Activated T-cell treated with anti-CD3 and anti-CD28 coated beads, Interleukin-2, amount 50 U/mL, for 48 hours (primary cell): ENCODE data around the gene GALNT15.
A peak's percentile ranks its signal among the peaks of the same experiment; 100 is the strongest.

Source experiments
- DNase-seq, 2 experiments: peaks; one replicate each; pipeline ENCODE4 v3.0.0-alpha.2; 2020

Gene GALNT15

DNA sequence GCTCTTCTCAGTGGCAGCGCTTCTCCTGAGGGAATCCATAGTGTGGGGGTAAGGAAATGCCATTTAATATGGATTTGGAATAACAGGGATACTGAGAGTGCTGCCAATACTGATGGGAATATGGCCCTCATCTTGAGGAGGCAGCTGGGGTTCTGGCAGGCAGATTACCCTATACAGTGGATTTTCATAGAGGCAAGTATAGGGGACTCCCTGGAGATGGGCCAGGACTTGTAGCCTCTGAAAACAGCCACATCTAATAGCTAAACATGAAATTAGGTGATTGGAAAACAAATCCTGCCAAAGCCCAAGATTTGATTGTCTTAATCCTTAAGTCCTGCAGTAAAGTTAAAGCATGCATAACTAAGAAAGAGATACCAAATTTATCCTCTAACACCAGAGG, 59.3 kb downstream of the GALNT15 start:
- no peak for DNase-seq

DNA sequence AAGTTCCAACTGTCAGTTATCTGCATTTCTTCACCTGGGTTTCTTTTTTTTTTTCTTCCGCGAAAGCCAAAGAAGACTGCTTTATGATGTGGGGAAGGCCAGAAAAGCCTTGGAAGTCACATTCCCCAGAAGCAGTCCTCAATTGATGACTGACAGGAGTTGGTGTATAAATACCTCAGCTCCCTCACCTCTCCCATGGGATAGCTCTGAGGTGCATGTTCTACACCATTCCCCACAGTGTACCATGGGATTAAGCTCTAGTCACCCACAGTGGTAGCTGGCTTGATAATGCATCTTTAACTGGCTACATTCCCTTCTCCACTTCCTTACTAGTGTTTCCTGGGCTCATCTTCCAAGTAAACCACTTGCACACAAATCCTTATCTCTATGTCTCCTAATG, 59.8 kb downstream of the GALNT15 start:
- no peak for DNase-seq

DNA sequence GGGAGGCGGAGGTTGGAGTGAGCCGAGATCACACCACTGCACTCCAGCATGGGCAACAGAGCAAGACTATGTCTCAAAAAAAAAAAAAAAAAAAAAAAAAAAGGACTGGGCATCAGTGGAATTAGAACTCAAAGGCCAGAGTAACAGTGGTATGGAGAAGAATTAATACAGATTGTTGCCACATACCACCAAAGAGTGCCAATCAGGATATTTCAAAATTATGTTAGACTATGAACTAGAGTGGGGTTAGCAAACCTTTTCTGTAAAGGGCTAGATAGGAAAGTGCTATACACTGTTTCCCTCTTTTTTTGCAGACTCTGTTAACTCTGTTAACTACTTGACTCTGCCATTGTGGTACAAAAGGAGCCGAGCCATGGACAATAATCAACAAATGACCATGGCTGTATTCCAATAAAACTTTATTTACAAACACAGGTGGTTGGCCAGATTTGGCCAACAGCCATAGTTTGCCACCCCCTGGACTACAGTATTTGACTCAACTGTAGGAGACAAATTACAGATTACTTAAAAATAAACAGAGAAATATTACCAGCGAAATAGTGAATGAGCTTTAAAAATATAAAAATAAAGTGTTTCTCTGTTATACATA, 61.7 kb downstream of the GALNT15 start:
- DNase-seq: no peak

DNA sequence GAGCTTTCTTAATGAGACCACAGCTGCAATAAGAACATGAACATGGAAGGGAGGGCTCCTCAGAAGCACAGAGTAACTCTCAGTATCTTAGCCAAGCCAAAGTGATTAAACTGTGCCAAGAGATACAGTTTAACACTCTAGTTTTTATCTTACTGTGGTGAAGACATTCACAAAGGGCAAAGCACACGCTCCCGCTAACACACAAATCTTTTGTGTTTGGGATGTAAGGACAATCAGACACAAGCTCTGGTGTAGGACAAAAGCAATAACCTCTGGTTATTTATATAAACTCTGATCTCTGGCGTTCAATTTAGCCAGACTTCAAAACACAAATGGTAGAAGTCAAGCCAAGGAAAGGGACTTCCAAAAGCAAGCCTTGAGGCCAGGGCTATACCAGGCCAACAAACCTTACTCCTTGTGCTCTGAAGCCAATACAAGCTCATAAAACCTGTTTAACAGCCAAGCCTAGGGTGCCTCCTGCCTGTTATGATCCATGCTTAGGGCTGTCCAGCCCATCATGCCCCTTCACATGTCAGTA, 62.4 kb downstream of the GALNT15 start:
- DNase-seq: no peak

DNA sequence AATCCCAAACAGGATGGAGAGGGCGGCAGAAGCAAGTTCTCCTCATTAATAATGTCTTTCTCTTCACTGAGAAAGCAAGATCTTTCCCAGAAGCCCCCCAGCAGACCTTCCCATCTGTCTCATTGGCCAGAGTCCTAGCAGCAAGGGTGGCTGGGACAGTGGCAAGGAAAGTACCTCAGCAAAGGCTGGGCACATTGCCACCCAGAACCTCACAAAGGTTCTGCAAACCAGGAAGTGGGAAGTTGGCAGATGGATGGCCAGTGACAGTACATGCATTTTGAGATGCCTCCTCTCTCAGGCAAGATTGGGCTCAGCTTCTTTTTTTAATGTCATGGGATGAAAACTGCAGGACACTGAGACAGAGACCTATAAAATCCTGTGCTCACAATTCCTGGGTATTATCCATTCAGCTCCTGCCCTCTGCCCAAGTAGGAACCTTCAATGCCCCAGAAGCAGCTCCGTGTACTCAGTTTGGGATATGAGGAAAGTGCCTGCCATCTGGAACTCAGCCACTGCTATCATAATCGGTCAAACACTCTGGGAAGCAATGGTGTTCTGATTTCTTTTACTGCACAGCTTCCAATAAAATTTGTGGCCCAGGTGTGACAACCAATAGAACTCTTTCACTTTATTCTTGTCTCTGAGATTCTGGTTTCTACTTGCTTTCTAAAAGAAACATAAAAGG, 64.7 kb downstream of the GALNT15 start:
- no peak for DNase-seq

DNA sequence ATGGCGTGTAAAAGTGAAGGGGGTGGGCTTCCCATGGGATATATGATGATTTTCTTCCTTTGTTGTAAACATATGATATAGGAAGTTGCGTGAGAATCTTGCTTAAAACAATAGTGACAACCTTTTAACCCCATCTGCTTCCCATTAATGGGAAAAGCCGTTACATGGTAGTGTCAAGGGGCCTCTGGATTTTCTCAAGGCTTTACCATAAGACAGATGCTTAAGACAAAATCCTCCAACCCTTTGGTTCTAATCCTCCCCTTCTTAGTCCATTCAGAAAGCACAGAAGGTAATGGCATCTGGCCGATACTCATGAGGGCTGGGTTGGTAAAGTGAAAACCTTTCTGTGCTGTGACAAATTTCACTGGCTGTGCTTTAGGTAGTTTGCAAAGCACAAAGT, 65.3 kb downstream of the GALNT15 start:
- DNase-seq: no peak

DNA sequence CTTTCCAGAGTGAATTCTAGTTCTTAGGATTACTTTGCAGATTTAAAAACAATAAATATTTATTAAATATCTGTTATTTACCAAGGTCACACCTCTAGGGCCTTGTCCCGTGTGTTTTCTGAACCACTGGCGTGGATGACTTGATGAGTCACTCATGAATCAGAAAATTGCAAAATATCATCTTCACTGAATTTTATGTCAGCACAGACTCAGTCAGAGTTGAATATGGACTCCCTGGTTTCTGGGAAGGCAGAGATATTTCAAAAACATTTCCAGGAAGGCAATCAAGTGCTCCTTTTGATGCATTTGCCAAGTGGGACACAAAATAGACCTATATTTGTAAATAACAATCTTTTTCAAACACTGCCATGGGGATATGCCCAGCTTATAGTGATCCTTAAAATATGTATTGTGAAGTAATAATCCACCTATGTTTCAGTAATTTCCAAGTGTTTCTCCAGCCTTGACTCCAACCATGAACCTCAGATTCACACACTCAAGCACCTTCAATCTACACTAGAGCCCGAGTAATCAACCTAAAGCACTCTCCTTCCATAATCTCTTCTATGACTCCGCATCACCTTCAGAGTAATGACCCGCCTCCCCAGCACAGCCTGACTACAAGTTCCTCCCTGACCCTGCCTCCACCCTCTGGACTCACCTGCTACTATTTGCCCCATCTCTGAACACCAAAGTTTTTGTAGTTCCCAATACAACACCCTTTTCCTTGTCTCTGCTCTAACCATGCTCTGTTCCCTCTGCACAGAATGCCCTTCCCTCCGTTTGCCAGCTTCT, 65.9 kb downstream of the GALNT15 start:
- DNase-seq: no peak

DNA sequence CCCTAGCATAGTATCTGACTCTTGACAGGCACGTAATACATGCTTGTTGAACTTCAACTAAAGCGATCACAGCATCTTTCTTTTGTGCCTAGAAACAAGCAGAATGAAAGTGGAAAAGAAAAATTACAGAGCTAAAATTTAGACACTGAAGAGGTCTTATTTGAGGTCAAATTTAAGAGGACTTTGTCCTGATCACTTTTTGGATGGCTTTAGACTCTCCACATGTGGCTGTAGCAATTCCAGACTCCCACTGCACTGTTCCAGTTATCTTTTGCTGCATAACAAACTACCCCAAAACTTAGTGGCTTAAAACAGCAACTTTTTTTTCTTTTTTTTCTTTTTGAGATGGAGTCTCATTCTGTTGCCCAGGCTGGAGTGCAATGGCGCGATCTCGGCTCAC, 66.7 kb downstream of the GALNT15 start:
- DNase-seq: no peak

DNA sequence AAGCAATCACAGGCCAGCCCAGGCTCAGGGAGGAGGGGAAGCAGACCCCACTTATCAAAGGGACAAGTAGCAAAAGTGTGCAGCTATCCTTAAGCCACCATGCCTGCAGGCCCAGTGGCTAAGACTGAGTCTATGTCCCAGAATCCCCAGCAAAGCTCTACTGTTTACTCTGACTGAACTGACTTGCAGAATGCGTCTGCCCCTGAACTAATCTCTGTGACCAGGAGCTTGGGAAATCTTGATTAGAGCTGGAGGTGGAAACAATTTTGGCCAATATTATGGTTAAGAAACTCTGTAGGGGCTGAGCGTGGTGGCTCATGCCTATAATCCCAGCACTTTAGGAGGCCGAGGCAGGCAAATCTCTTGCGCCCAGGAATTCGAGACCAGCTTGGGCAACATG, 67.7 kb downstream of the GALNT15 start:
- DNase-seq: no peak

DNA sequence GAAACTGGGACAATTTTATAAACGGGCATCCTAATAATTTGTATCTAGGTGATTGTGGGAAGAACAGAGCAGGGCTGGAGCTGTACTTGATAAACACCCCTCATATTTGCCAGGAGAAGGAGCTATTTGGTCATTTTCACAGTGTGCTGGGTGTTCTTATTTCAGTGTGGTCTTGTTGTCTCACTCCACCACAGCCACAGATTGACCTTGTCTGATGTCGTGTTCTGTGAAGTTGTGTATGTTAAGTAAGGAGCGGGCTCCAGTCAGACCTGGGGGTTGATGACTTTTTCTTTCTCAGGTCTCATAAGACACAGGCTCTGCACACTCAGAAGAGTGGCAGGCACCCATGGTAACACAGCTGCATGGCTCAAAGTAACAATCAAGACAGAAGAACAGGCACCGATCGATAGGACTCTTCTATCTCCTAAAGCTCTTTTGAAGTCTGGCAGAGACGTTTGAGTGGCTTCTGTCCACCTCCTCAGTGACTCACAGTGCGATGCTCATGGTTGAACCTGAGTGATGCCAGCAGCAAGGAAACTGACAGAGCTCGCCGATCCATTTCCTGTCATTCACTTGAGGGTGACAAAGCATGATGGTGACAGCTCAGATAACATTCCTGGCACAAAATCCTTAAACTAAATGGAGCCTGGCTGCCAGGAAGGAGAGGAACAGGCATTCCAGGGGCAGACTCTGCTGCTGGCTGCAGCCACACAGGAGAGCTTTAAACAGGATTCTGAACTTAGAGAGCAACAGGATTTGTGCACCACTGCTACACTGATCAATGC, 69.4 kb downstream of the GALNT15 start:
- DNase-seq: no peak

DNA sequence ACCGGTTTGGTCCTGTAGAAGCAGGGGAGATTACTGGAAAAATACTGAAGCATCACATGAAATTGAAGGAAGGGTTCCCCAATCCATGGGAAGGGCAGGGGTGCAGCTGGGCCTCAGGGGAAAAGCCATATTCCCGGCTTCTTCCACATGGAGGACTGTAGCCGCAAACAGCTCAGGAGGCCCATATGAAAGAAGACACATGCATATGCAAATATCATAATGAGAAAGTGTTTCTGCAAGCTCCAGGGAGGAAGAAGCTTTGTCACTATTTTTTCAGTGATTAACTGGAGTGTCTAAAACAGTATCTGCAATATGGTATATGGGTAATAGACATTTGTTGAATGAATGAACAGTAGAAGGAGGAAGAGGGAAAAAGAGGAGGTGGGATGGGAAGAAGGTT, 71.1 kb downstream of the GALNT15 start:
- no peak for DNase-seq

DNA sequence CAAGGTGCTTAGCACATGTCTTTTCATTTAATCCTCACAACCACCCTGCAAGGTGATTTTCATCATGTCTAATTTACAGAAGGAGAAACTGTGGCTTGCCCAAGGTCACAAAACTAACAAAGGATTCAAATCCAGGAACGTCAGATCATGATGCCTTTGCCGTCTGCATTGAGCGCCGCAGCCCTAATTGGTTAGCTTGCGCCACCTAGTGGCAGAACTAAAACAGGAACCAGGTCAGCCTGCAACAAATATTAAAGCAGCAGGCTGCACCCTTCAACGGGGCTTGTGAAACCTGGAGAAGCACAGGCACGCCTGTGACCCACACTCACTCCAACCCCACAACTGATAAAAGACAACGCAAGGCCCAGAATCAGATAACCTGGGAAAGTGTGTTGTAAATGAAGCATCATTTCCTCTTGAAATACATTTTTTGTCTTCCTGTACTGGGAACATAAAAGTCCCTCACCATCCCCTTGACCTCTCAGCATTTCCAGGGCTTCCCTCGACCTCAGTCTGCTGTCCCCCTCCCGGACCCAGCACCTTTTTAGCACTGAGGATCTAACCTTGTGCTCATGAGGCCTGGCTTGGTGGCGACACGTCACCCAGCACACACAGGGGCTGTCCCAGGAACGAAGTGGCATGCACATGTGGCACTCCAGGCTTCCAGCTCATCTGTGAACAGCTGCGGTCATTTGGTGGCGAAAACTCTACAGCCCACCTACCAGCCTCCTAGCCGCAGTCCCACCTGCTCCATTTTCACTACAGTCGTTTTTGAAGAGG, 73.0 kb downstream of the GALNT15 start:
- DNase-seq: peak; percentile 83 to 84

DNA sequence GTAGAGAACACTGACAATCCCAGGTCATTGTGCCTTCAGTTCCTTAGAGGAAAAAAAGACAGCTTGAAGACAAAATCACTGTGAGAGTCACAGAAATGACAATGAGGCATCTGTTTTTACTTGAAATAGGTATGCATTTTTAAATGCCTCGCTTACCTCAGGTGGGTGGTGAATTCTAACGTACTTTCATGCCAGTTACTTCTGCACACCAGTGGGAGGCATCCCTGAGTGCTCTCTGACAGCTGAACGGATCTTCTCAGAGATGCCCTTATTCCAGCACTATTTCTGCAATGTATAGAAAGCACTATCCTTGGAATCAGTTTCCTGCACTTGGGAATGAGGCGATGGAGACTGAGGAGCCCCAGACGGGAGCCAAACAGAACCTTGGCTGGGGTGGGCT, 74.1 kb downstream of the GALNT15 start:
- DNase-seq: no peak

DNA sequence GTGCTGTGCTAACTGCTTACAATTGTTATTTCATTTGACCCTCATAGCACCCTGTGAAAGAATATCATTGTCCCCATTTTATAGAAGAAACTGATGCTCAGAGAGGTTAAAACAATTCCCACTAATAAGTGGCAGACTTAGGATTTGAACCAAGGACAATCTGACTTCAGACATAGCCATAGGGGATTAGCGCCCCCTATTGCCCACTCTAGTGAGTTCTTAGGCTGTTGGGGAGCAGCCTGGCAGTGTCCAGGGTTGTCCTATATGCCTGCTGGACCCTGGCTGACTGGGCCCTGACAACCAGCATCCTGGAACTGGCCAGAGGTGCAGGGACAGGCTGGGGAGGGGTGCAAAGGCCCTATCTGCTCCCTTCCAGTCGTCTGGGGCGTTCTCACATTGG, 74.9 kb downstream of the GALNT15 start:
- peak in 1 of 2 experiments; percentile 43 for DNase-seq

DNA sequence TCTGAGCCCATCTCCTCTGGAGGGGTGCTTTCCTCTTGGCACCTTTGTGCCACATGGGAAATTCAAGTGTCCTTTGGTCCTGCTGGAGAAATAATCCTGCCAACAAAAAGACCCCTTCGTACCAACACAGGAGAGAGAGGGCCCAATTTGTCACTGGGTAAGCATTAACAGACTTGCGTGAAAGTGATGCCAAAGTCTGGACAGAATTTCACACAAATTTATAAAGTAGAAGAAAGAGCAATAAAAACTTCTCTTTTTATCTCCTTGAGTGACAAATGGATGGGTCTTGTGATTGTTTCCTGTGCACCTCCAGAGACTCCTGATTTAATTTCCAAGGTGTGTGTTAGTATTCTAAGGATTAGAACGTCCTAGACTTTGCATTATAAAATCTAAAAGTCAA, 75.4 kb downstream of the GALNT15 start:
- no peak for DNase-seq

DNA sequence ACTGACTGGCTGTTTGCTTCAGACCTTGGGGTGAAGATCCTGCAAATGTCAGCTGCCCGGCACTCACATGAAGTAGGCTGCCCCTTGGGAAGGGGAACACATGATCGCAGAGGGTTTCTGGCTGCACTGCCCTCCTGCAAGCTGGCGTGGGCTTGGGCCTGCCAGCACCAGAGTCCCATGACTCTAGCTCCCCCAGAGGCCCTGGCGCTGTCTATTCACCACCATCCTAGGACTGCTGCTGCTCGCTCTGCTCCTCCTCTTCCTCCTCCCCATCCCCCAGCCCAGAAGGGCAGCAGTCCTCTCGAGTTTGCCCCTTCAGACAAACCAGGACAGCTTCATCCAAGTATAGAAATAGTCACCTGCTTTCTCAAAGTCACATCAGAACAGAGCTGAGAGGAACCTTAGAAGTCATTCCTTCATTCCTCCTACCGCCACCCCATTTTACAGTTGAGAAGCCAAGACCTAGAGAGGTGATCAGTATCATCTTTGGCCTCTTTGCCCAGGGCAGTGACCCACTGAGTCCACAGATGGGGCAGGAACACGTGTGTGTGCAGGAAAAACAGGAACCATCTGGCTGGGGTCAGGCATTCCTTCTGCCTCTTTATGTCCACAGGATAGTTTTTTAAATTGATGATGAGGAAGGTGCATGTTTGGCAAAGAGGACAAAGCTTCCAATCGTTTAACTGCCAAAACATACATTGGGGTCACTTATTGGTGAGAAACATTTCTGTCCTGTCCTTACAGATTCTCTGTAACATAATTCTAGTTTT, 77.0 kb downstream of the GALNT15 start:
- DNase-seq: no peak

DNA sequence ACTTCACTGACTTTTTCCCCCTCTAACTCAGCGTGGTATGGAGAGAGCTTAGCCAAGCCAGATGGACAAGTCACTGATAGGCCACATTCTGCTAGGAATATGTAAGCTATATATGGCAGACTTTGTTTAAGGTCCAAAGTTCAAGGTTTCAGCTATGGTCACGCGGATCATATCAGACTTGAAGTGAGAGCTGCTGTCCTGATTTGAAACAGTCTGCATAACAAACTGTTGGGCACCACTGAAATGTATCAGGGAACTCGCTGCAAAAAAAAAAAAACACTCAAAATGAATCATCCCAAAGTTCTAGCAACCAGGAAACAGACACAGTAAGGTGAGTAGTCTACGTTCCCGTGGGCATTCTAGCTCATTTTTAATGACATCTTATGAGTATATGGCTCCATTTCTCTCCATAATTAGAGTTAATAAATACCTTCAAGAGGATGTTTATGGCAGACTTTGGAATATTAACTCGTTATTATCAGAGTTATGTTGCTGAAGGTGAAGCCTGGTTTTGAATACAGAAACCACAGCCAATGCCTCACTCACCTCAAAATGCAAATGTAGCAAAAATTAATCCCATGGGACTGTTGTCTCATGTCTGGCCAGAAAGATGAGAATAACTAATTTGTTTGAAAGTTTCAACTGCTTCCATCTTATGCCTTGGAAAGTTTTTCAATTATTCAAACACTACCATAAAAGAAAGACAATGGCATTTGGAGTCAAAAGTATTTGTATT, 77.9 kb downstream of the GALNT15 start:
- no peak for DNase-seq

DNA sequence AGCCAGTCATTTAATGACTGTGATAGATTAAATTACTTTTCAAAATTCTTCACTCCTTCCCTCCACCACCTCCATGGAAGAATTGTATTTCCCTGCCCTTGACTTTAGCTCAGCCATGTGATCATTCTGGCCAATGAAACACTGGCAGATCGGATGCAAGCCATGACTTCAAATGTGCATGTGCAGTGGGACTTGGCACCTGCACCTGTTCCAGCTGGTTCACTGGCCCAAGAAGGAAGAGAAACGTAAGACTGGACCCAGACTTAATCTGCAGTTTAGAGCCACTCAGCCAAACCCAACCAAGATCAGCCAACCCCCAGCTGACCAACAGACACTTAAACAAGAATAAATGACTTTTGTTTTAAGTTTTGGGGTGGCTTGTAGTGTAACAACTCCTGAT, 78.5 kb downstream of the GALNT15 start:
- DNase-seq: no peak

DNA sequence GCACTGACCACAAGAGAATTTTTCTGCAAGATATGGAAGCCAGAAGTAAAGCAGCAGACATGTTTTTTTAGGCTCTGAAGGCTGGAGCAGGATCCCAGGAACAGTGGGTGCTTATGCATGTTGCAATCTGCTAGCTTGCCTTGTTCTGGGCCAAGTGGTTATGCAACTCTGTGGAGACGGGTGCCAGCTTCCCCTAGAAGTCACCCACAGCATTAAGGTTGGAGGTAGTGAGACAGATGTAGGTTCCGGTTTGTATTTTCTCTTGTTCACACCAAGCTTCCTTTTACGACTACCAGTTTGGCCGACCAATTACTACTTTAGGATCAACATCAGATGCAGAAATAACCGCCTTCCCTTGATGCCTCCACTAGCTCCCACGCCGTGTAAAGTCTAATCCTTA, 79.1 kb downstream of the GALNT15 start:
- DNase-seq: no peak

DNA sequence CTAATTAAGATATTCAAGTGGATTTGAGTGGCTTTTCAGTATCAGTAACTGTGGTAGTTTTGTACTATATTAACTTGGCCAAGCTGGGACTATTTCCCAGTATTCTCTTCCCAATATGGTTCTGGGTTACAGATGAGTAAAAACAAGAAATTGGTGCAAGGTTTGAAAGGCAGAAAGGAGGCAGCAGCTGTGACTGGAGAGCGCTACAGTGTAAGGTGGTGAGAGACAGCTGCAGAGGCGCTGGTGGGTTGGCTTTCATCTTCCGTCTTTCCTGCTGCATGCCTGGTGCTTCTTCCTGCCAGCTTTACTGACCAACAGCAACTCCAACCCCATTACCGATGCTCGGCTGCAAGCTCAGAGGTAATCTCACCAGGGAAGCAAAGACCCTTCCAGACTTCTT, 80.4 kb downstream of the GALNT15 start:
- DNase-seq: no peak

DNA sequence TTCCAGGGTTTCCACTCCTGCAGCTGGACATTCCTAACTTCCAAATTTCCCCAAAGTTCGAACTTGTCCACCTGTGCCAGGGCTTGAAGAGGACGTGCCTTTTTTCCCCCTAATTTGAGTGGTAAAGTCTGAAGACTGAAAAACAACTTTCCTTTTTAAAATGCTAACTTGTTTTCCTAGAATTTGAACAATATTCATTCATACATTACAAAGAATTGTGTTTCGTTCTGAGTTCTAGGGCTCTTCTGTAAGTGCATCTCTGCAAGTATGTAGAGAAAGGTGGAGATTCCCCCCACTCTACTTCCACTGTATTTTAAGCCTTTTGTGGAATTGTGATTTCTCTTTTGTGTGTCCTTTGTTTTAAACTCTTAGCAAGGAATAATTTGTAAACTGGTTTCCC, 80.8 kb downstream of the GALNT15 start:
- no peak for DNase-seq
